HCT116 (cell line): Measurements from ENCODE around the gene CBX4. TPM values are rescaled to one million over a fixed set of nuclear protein-coding genes. Genes with fewer than 3 reads are reported as not detected.

Experiments used
- ATAC-seq: fragments of 200-7000 bp; cut with Tn5 transposase; 2 replicates; pipeline ENCODE4 v1.9.1; 2020; ENCODE audit warnings: mild to moderate bottlenecking, moderate library complexity
- BruUV-seq: library from RNA; stranded (reverse); fragments of 400-500 nt; replicated peaks from 2 replicates; lab custom pipeline; 2021; lab: Mats Ljungman, UMichigan
- CTCF ChIA-PET: fragments of 300-600 bp; sonication (Branson Sonifier 250); formaldehyde crosslinking; loops from one replicate; lab custom pipeline; 2021; ENCODE audit warnings: antibody characterized with exemption; lab: Charles Lee
- POLR2A ChIA-PET: fragments of 300-600, 350-600 bp; sonication (Branson Sonifier 250); formaldehyde crosslinking; loops from one replicate; lab custom pipeline; 2021; ENCODE audit warnings: antibody characterized with exemption; lab: Charles Lee
- RAD21 ChIA-PET, 2 experiments: fragments of 300-600 bp; sonication (Branson Sonifier 250); formaldehyde crosslinking; loops; one replicate each; lab custom pipeline; 2023; ENCODE audit warnings: low total read pairs in 2 of 2; ENCODE audit not compliant: uncharacterized antibody in 2 of 2, unreplicated experiment in 2 of 2, low non-redundant PET in 1 of 2; lab: Charles Lee
- DNase-seq: peaks from one replicate; pipeline ENCODE4 v3.0.0-alpha.2; 2010; ENCODE audit warnings: low read depth, low spot score
- H2AFZ ChIP-seq: fragments of 200-600 bp; shearing (Covaris generic), sonication (generic); 2 replicates; pipeline ENCODE4 v1.6.1; 2017; ENCODE audit warnings: low read depth, mixed run types, mixed read lengths, antibody characterized with exemption, low read length; ENCODE audit not compliant: poor library complexity, severe bottlenecking
- H3K27ac ChIP-seq: 2 replicates; pipeline ENCODE4 v1.5.1; 2012; ENCODE audit warnings: low read depth, low read length
- H3K27me3 ChIP-seq: fragments of 200-600 bp; sonication (generic); 2 replicates; pipeline ENCODE4 v1.6.1; 2016; ENCODE audit warnings: mixed run types, low read length, mixed read lengths; ENCODE audit not compliant: insufficient read depth
- H3K36me3 ChIP-seq, 2 experiments: fragments of 200-500 bp in 1 of 2; fragments of 200-600 bp in 1 of 2; sonication (Bioruptor generic) in 1 of 2; sonication (generic) in 1 of 2; 2 replicates each; pipeline versions ENCODE4 v1.5.1 to v1.6.1; 2014 to 2016; ENCODE audit warnings: low read length in 2 of 2, inconsistent platforms in 1 of 2, mixed read lengths in 1 of 2, mixed run types in 1 of 2; ENCODE audit not compliant: insufficient read depth in 2 of 2, control insufficient read depth in 1 of 2
- H3K4me1 ChIP-seq, 2 experiments: fragments of 200-600 bp in 1 of 2; sonication (generic) in 1 of 2; 2 replicates each; pipeline versions ENCODE4 v1.5.1 to v1.6.1; 2012 to 2017; ENCODE audit warnings: low read length in 2 of 2, inconsistent platforms in 1 of 2, mild to moderate bottlenecking in 1 of 2, mixed read lengths in 1 of 2, mixed run types in 1 of 2, moderate library complexity in 1 of 2; ENCODE audit not compliant: insufficient read depth in 2 of 2, control insufficient read depth in 1 of 2
- H3K4me2 ChIP-seq: fragments of 200-600 bp; sonication (generic); 2 replicates; pipeline ENCODE4 v1.6.1; 2017; ENCODE audit warnings: mixed run types, low read length, mixed read lengths
- H3K4me3 ChIP-seq, 2 experiments: fragments of 200-600 bp in 1 of 2; sonication (generic) in 1 of 2; replicated peaks in 1 of 2; 2 replicates each; pipeline ENCODE4 v1.5.1; 2011 to 2016; ENCODE audit warnings: low read length in 2 of 2, control low read depth in 1 of 2, low read depth in 1 of 2, mild to moderate bottlenecking in 1 of 2, mixed read lengths in 1 of 2, mixed run types in 1 of 2
- H3K79me2 ChIP-seq: fragments of 200-600 bp; sonication (generic); 2 replicates; pipeline ENCODE4 v1.6.1; 2017; ENCODE audit warnings: mild to moderate bottlenecking, mixed run types, low read length, moderate library complexity, mixed read lengths; ENCODE audit not compliant: insufficient read depth
- H3K9ac ChIP-seq: fragments of 200-600 bp; sonication (generic); 2 replicates; pipeline ENCODE4 v1.6.1; 2016; ENCODE audit warnings: low read length, mixed read lengths
- H3K9me2 ChIP-seq: fragments of 200-600 bp; sonication (generic), shearing (Covaris generic); 2 replicates; pipeline ENCODE4 v1.6.1; 2017; ENCODE audit warnings: mixed run types, mild to moderate bottlenecking, moderate library complexity; ENCODE audit not compliant: insufficient read depth
- H3K9me3 ChIP-seq, 2 experiments: fragments of 200-500 bp in 1 of 2; fragments of 200-600 bp in 1 of 2; sonication (Bioruptor generic) in 1 of 2; sonication (generic) in 1 of 2; 2 replicates each; pipeline ENCODE4 v1.6.1; 2014 to 2017; ENCODE audit warnings: low read length in 2 of 2, mixed read lengths in 2 of 2, inconsistent platforms in 1 of 2, low read depth in 1 of 2, mild to moderate bottlenecking in 1 of 2, mixed run types in 1 of 2, moderate library complexity in 1 of 2; ENCODE audit not compliant: control insufficient read depth in 1 of 2, insufficient read depth in 1 of 2
- H4K20me1 ChIP-seq: fragments of 200-600 bp; sonication (generic), shearing (Covaris generic); 2 replicates; pipeline ENCODE4 v1.6.1; 2017; ENCODE audit warnings: mixed run types, mild to moderate bottlenecking, moderate library complexity; ENCODE audit not compliant: insufficient read depth
- CBX3 ChIP-seq: IDR thresholded peaks from 2 replicates; pipeline ENCODE4 v1.6.1; 2012; ENCODE audit warnings: low read depth
- CTCF ChIP-seq, 3 experiments: fragments of 200-600 bp in 1 of 3; sonication (generic) in 1 of 3; IDR thresholded peaks in 2 of 3; conservative IDR thresholded peaks in 1 of 3; 2 replicates each; pipeline ENCODE4 v1.5.1; 2012 to 2017; ENCODE audit warnings: low read depth in 2 of 3, low read length in 2 of 3, antibody characterized with exemption in 1 of 3, borderline replicate concordance in 1 of 3, control low read depth in 1 of 3, mild to moderate bottlenecking in 1 of 3, mixed read lengths in 1 of 3, mixed run types in 1 of 3, moderate library complexity in 1 of 3; ENCODE audit not compliant: insufficient read depth in 1 of 3
- EGR1 ChIP-seq: IDR thresholded peaks from 2 replicates; pipeline ENCODE4 v1.6.1; 2012; ENCODE audit warnings: low read depth
- EZH2 ChIP-seq: fragments of 200-600 bp; sonication (generic); IDR thresholded peaks from 2 replicates; pipeline ENCODE4 v1.6.1; 2017; ENCODE audit warnings: antibody characterized with exemption, mixed run types
- MAX ChIP-seq: IDR thresholded peaks from 2 replicates; pipeline ENCODE4 v1.6.1; 2012
- POLR2A ChIP-seq: IDR thresholded peaks from 2 replicates; pipeline ENCODE4 v1.7.0; 2011; ENCODE audit warnings: borderline replicate concordance; ENCODE audit not compliant: insufficient read depth, insufficient read length; ENCODE audit errors: extremely low read depth
- REST ChIP-seq: IDR thresholded peaks from 2 replicates; pipeline ENCODE4 v1.6.1; 2012; ENCODE audit warnings: low read depth
- SP1 ChIP-seq: IDR thresholded peaks from 2 replicates; pipeline ENCODE4 v1.6.1; 2012; ENCODE audit warnings: low read depth
- SRF ChIP-seq: IDR thresholded peaks from 2 replicates; pipeline ENCODE4 v1.6.1; 2012; ENCODE audit warnings: low read depth
- ZFX ChIP-seq: fragments of 450-650 bp; IDR thresholded peaks from 2 replicates; pipeline ENCODE4 v1.6.1; 2017
- ZNF274 ChIP-seq: fragments of 200-500 bp; sonication (Bioruptor generic); IDR thresholded peaks from 2 replicates; pipeline ENCODE4 v1.6.1; 2014; ENCODE audit warnings: mild to moderate bottlenecking, low read depth, low read length, inconsistent platforms
- intact Hi-C: fragments of 100-400 bp; cut with micrococcal nuclease; formaldehyde crosslinking; loops from 2 replicates; pipeline ENCODE4 v1.10.0; 2022
- total RNA-seq: library from RNA; stranded (reverse); gene quantifications from one replicate; pipeline ENCODE4 v1.2.1, GENCODE V29; 2021; ENCODE audit not compliant: unreplicated experiment

CBX4 gene
- total RNA-seq, 1 experiment from 2014 or later: 60.9 TPM

- RAD21 ChIA-PET: no interaction called here
- BruUV-seq: no TSS peak
- H3K27ac ChIP-seq: no peak overlapping the region
Measured at GRCh38 chr17:79783891-79784290, 55.3 kb downstream of the CBX4 start.

More at GRCh38 chr17:79783891-79784290, 55.3 kb downstream of the CBX4 start:
- DNase-seq: no peak
- Histone ChIP-seq H3K27me3 (no peaks in the 10 kb centered on the region), H3K9ac (no peak overlapping the region), H3K4me1 (peaks cover 6 to 17% of the 10 kb centered on the region in 2 experiments), H3K9me2 (no peaks in the 10 kb centered on the region), H4K20me1 (no peaks in the 10 kb centered on the region), H3K79me2 (peaks cover 11% of the 10 kb centered on the region), H3K36me3 (peaks cover 18 to 22% of the 10 kb centered on the region in 2 experiments; a peak in 3 of 4 replicates), H2AFZ (no peak overlapping the region), H3K4me2 (no peak overlapping the region), H3K4me3 (no peak overlapping the region), H3K9me3 (no peaks in the 10 kb centered on the region)
- ATAC-seq: no peak
- TF ChIP-seq REST: no peak
- TF ChIP-seq MAX: no peak
- TF ChIP-seq SRF: no peak
- no peak for TF ChIP-seq CTCF (IDR thresholded peaks at IDR 0.05 in 2 of 3, conservative IDR thresholded peaks at IDR 0.05 in 1 of 3; ENCODE audit: borderline replicate concordance in 1 of 3, insufficient read depth in 1 of 3, low read depth in 2 of 3, low read length in 2 of 3)
- TF ChIP-seq EGR1: no peak
- TF ChIP-seq SP1: no peak
- TF ChIP-seq ZNF274: no peak
- no peak for TF ChIP-seq POLR2A
- no peak for TF ChIP-seq EZH2
- no peak for TF ChIP-seq ZFX
- TF ChIP-seq CBX3: no peak
- CTCF ChIA-PET: no interaction called here
- POLR2A ChIA-PET: no interaction called here
- intact Hi-C loops: no loop called here

Other genes starting within 250 kb of the CBX4 start
- not detected for gene RBFOX3, start 228.4 kb downstream of the CBX4 start, total RNA-seq
- not detected for gene ENPP7, start 108.5 kb downstream of the CBX4 start, total RNA-seq
- gene CBX2, start 61.3 kb downstream of the CBX4 start, total RNA-seq: 28.3 TPM
- gene CBX8, start 42.4 kb downstream of the CBX4 start, total RNA-seq: 29.0 TPM
- 31.1 TPM for gene TBC1D16, start 196.4 kb upstream of the CBX4 start, total RNA-seq
- 10.3 TPM for gene CCDC40, start 197.2 kb upstream of the CBX4 start, total RNA-seq